ENCODE data around the gene CTDSPL.

The CTDSPL gene

GRCh38 chr3:37888421-37888820, 26.7 kb downstream of the CTDSPL start:
- DNase-seq (ENCODE audit: extremely low read depth in 1 of 2, low read depth in 1 of 2): no peak

DNA sequence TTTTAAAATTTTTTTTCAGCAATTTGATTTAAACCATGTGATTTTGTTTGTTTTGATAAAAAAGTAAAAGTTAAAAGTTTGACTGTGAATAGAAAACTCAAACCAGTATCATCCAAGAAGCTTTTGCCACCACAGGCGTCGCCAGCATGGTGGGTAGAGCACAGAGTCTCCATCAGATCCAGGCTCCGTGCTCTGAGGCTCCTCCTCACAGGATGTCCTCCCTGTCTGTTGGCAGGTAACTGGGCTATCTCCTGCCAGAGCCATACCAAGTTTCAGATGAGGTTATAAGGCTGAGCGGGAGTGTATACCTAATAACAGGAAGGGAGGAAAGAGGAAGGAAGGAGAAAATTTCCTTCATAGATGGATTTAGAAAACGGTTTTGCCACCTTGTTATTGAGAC, 28.8 kb downstream of the CTDSPL start:
- no peak for DNase-seq (ENCODE audit: extremely low read depth in 1 of 2, low read depth in 1 of 2)

GRCh38 chr3:37891227-37891626, 29.5 kb downstream of the CTDSPL start:
- no peak for DNase-seq (ENCODE audit: extremely low read depth in 1 of 2, low read depth in 1 of 2)

DNA sequence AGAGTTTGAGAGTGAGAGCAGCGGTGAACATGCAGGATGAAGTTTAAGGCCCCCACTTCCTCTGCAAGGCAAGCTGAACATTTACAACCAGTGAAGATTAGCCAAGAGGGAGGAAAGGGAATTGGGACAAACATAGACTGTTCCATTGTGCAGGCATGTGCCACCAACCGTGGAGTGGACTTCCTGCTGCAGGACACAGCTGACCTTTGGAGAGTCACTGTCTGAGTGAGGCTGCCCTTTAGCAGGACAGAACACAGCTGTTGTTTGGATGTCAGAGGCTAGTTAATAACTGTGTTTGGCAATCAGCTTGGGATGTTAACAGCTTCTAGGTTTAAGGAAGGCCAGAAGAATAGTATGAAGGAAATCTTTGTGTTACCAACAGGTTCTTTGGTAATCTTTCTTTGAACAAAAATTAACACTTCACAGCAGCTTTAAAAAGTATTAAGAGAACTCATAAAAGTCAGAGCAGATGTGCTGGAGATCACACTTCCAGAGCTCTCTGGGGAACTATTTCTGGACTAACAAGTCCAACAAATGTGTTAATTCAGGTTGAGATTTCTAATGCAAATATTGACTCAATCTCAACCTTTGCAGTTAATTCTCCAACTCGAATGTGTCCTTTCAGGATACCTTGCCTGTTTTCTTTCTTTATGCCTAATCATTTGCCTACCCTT, 31.4 kb downstream of the CTDSPL start:
- DNase-seq (ENCODE audit: extremely low read depth in 1 of 2, low read depth in 1 of 2): no peak

DNA sequence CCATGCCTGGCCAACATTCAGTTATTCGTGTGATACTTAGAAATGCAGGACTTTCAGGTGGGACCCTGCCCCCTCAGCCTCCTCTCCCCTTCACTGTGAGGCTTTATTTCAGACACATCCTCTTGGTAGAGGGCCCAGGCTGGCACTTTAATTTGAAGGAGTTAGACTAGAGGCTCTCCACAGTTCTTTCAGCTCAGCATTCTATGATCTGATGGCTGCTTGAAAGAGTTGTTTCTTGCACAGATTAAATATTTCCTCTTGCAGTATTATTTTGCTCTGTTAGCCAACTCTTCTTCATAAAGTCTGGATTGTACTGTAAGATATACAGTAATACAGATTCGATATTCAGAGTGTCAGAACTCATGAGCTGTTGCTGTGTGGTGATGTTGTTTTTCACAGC, 35.1 kb downstream of the CTDSPL start:
- no peak for DNase-seq (ENCODE audit: extremely low read depth in 1 of 2, low read depth in 1 of 2)

DNA sequence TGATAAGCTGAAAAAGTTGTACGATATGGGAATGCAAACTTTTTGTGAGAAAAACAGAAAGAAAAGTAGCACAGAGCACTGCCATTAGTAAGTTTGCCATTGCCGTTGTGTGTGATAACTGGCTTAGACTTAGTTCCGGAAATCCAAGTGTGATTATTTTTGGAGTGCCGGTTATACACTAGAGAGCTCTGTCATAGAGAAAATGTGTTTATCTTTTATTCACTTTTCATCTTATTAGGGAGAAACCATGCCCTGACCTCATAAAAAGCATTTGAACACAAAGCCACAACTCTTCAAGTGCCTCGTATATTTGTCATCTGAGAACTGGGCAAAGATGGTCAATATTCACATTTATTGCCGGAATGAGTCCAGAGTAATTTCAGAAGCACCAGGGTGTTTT, 36.1 kb downstream of the CTDSPL start:
- no peak for DNase-seq (ENCODE audit: extremely low read depth in 1 of 2, low read depth in 1 of 2)

DNA sequence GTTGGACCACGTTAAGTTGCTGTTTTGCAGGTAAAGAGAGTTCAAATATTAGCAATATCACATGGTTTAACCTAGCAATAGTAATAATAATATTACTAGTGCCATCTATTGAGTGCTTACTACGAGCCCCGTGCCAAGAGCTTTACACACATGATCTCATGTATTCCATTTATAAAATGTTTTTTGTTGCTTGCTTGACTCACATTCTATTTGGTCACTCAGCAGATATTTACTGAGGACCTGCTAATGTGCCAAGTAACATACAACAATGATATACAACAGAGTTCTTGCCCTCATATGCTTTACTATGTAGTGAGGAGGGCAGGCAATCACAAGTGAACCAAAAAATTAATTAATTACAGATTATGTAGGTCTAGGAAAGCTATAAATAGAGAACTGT, 36.7 kb downstream of the CTDSPL start:
- no peak for DNase-seq (ENCODE audit: extremely low read depth in 1 of 2, low read depth in 1 of 2)

DNA sequence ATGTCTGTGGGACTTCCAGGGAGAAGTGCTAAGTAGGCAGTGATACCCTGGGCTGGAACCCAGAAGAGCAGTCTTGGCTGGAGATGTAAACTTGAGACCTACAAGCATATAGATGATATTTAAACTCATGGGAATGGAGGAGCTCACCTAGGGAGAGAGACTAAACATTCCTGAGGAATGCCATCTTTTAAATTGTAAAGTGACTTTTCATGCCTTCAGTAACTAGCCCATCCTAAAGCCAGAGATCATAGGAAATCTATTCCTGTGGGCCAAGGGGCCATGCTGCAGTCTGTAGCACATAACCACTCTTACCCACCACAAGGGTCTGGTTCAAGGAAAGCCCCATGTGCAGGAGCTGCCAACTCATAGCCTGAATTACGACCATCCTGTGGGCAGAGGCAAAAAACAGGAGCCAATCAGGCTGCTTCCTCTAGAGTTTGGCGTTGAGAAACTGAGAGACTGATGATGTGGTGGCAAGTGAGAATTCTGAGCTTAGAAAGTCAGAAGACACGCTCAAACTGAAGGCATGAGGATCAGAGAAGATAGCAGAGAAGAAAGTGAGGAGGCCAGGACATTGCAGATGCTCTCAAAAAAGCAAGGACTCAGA, 37.5 kb downstream of the CTDSPL start:
- DNase-seq (ENCODE audit: extremely low read depth in 1 of 2, low read depth in 1 of 2): no peak

DNA sequence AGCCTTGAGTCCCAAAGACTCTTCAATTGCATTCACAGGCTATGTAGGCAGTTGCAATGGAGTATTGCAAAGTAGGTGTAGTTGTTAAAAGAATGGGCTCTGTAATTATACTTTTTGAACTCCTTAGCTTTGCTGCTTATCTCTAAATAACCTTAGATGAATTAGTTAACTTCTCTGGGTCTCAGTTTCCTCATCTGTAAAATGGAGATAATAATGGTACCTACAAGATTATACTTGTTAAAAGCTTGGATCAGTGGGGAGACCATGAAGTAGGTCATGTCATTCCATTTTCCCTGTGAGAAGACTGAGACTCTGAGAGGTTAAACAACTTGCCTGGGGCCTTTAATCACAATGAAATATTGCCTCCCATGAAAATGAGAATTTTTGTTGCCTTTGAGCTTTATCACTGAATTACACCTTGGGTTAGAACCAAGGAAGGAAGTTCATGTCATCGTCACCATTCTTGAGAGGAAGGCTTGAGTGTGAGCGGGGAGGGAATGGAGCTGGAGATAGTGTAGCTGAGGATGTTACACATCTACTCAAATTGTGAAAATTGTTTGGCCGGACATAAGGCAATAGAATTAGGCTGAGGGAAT, 38.1 kb downstream of the CTDSPL start:
- DNase-seq (ENCODE audit: extremely low read depth in 1 of 2, low read depth in 1 of 2): no peak

DNA sequence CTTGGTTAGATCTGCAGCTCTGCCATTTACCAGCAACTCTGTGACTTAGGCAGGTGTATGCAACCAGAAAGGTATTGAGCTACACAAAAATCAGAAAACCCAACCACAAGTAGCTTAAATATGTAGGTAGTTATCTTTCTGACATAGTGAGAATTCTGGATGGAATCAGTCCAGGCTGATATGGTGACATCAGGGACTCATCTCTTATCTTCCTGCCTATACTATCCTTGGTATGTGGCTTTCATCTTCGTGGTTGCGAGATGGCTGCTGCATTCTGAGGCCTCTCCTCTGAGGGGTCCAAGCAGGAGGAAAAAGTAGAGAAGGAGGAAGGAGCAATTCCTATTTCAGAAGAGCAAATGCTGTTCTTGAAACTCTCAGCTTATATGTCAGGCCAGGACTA, 40.0 kb downstream of the CTDSPL start:
- DNase-seq (ENCODE audit: extremely low read depth in 1 of 2, low read depth in 1 of 2): no peak

DNA sequence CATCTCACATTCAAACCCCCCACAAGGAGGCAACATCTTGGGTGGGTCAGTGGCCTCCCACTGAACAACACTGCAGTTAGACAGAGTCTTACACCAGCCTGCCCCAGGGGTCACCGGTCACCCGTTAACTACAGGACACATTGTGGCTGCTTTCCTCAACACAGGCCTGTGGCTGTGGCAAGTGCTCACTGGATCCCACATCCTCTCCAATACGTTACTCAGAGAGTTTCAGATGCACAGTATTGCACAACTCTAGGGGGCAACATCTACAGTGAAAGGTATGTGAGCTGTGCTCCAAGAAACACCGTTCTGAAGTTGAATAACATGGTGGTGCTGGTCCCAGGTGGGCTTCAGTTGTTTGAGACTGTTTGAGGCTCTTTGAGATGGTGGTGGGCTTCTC, 41.0 kb downstream of the CTDSPL start:
- DNase-seq (ENCODE audit: extremely low read depth in 1 of 2, low read depth in 1 of 2): no peak

GRCh38 chr3:37903320-37903719, 41.6 kb downstream of the CTDSPL start:
- no peak for DNase-seq (ENCODE audit: extremely low read depth in 1 of 2, low read depth in 1 of 2)

DNA sequence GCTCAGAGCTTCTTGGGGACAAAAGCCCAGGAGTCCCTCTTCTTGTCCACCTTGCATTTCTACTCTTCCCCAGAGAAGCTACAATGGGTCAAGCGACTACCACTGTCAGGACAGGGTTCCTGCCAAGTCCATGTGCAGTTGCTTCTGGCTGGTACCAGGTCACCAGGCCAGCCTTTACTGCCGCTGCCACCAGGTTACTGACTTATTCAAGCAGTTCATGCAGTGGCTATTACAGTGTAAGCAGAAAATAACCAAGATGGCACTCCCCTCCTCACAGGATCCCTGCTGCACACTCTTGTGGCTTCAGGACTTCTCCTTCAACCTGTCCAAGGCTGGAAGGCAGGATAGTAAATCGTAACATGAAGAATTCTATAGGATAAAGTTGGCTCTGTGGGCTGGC, 42.1 kb downstream of the CTDSPL start:
- DNase-seq (ENCODE audit: extremely low read depth in 1 of 2, low read depth in 1 of 2): no peak

GRCh38 chr3:37904601-37905000, 42.9 kb downstream of the CTDSPL start:
- DNase-seq (ENCODE audit: extremely low read depth in 1 of 2, low read depth in 1 of 2): no peak

DNA sequence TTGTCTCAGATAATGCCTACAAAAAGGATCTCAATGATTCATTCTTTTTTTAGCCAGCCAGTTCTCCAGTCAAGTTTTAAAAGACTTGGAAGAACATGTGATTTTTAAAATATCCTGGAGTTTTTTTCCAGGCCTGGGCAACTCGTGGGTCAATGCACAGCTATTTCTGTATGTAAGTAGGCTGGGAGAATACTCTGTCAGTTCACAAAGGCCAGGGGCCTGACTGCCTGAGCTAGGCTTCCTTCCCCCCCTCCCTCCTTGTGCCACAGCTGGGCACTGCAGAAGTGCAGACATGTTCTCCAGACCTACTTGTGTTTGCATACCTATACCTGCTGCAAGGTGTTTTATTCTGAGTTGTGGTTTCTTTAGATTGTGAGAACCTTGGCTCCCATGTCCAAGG, 43.7 kb downstream of the CTDSPL start:
- DNase-seq (ENCODE audit: extremely low read depth in 1 of 2, low read depth in 1 of 2): no peak

DNA sequence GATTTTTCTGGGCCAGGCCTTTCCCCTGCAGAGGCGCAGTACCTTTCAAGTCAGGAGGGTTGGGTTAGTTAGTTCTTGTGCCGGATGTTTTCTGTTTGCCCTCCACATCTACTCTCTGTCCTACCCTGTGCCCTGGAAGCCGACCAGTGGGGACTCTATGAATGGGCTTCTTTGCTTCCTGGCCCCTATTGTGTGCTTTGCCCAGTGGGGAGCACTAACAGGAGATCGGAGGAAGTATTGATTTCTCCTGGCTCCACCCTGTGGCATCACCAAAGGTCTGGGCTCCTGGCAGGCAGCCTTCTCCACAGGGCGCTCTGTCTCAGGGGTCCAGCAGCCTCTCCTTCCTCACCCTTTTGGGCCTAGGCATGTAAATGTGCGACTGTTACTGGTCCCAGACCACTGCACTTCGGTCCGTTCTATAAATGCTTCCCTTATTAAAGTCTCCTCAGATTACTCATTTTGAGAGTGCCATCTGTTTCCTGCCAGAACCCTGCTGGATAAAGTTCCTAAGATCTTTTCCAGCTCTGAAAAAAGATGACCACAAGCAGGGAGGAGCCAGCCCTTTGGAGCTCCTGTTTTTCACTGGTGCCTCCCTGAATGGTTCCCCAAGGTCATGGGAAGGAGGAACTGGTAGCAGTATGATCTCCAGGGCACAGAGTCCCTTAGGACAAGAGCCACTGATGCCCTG, 44.5 kb downstream of the CTDSPL start:
- DNase-seq (ENCODE audit: extremely low read depth in 1 of 2, low read depth in 1 of 2): no peak

GRCh38 chr3:37906734-37907282, 45.1 kb downstream of the CTDSPL start:
- DNase-seq (ENCODE audit: extremely low read depth in 1 of 2, low read depth in 1 of 2): no peak

DNA sequence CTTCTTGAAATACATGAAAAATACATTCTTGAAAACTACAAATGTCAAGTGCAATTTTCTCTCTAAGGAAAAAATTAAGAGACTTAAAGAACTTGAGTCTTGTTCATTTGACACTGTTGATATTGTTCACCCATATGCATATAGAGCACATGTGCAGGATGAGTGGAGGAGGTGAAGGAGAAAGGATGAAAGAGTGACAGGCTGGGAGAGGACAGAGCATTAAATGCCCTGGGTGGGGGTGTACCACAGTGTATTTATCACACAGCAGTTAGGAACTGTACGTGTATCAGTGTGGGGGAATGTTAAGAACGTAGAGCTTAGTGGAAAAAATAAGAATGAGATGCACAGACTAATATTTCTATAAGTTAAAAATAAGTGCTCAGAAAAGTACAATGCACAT, 45.7 kb downstream of the CTDSPL start:
- no peak for DNase-seq (ENCODE audit: extremely low read depth in 1 of 2, low read depth in 1 of 2)

GRCh38 chr3:37907906-37908305, 46.2 kb downstream of the CTDSPL start:
- no peak for DNase-seq (ENCODE audit: extremely low read depth in 1 of 2, low read depth in 1 of 2)

DNA sequence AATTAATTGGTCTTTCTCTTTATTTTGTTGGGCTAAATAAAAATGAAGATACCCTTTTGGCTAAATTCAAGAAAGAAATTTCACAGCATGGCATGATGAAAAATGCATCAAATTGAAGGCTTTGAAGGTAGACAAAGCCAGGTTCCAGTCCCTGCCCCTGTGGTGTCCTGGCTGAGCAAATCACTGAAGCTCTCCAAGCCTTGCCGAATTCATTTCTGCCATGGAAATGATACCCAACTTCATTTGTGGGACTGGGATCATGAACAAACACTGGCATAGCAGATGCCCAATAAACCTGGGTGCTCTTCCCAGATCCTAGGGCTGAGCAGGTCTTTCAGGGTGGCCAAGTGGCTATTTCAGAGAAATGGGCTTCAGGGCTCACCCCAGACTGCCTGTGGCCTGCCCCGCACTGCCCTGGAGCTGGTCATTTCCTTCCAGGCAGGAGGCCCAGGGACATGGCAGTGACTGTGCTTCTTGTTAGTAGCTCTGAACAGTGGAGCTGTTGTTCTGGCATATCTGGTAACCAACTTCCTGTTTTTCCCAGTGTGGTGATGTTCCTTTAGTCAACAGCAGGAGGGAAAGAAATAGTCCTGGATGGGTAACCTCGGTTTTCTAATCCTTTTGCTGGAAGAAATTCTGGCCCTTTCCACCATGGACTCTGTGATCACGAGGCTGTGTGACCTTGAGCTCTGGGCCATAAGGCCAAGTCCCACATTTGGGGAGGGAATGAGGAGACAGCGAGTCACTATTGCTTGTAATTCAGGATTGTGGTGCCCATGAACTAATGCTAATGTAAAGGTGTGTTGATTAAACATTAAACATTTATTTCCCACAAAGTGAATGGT, 47.6 kb downstream of the CTDSPL start:
- no peak for DNase-seq (ENCODE audit: extremely low read depth in 1 of 2, low read depth in 1 of 2)

All from activated CD8-positive, alpha-beta memory T cell treated with anti-CD3 and anti-CD28 coated beads for 1 hour (primary cell).